HG03432 (cell line): ENCODE data around the gene HLA-DQA1.
A peak's percentile ranks its signal among the peaks of the same experiment; 100 is the strongest.
"Not testable (repeated sequence)": the region's sequence is repeated elsewhere in the genome, so short reads cannot be mapped to it uniquely, and the experiment has no call there.

Source experiments
- ATAC-seq: cut with Tn5 transposase; IDR thresholded peaks from one replicate; pipeline ENCODE4 v1.9.1; 2021; ENCODE audit warnings: mild to moderate bottlenecking, moderate library complexity; ENCODE audit not compliant: unreplicated experiment

Gene HLA-DQA1

DNA sequence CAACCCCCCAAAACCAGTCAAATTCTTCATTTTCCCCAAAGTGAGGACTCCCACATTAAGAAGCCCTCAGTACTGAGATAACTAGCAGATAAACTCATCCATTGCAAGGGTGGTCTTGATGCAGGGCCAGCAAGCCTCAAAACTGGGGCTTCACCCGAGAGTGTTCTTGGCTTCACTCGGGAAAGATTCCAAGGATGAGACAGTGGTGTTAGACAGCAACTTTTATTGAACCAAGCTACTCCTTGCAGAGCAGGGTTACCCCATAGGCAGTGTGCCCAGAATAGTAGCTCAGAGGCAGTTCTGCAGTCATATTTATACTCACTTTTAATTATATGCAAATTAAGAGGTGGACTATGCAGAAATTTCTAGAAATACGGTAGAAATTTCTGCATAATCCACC, 15.8 kb upstream of the HLA-DQA1 start:
- no peak for ATAC-seq

DNA sequence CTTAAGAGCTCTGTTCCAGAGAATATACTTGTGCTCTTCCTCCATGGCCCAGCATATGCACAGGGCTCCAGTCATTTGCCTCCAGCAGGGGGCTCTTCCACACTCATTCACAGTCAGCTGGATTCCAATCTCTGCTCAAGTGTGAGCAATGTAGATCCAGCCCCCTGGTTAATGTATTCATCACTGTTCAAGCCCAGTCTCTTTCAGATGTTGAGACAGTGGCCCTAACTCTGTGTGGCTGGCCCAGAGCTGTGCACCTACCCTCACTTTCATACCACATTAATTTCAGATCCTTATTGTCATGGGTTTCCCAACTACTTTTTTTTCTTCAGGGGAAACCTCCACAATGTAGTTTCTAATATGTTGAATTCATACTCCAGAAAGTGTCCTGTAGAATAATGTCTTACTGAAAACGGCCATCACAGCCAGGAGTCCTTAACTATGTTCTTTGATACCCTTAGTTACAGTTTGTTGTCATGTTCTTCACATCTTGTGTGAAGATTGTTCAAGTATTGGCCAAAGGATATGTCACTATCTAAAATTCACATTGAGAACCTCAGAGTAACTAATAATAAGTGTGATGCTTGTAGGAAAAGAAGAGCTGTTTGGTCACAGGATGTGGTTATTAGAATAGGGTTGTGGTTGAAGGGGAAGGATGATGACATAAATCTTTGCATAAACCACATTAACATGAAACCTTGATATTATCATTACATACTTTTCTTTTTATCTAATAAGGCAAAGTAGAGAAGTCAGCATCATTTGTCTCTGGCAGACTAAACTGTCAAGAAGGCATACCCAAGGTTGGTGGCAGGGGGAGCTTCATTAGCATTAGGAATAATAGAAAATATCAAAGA, 14.4 kb upstream of the HLA-DQA1 start:
- peak; percentile 66 for ATAC-seq

DNA sequence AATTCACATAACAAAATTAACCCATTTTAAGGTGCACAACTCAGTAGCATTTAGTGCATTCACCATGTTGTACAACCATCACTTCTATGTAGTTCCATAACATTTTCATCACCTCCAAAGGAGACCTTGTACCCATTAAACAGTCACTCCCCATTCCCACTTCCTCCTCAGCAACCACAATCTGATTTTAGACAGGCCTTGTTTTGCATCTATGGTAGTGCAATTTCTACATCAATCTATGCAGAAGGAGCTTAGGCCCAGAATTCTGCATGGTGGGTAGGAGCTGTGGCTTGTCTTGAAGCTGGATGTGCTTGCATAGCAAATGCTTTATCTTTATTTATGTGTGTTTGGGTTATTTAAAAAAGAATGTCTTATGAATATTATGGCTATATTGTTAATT, 13.5 kb upstream of the HLA-DQA1 start:
- no peak for ATAC-seq

DNA sequence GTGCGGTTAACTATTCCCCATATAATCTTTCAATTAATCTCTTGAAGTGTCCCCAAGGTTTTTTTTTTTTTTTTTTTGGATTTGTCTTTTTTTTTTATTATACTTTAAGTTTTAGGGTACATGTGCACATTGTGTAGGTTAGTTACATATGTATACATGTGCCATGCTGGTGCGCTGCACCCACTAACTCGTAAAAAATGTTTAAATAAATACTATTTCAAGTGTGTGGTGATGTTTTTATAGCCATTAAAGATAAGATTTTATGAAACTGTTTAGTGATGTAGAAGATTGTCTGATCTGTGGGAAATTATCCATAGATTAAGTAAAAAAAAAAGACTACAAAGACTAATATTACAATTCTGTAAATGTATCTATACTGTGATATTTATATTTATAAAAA, 12.6 kb upstream of the HLA-DQA1 start:
- no peak for ATAC-seq

DNA sequence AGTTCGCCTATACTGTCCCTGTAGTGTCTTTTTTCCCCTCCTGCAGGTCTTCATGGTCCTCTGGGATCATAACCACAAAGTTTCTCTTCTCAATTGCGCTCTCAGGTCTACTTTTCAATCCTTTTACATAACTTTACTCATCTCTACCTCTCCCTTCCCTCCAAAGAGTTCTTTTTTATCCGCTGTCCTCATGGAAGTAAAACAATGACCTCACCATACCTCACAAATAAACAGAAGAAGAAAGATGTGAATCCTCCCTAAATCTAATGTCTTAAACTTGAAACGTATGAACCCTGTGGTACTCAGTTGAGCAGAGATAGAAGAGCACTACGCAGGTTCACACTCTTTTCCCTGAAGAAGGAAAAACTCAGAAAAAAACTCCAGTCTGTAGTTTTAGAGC, 12.1 kb upstream of the HLA-DQA1 start:
- ATAC-seq, result no peak

DNA sequence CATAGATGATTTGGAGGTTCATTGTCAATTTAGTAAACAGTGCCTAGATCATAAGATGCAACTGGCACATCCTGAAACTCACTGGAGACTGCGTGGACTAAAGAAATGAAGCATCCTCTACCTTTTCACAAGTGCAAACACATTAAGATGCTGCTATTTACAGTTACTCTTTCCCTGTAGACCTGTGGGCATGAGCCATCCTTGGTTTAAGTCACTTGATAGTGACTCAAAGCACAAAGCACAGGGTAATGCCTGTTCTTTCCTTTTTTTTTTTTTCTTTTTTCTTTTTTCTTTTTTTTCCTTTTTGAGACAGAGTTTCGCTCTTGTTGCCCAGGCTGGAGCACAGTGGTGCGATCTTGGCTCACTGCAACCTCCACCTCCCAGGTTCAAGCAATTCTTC, 10.0 kb upstream of the HLA-DQA1 start:
- no peak for ATAC-seq

DNA sequence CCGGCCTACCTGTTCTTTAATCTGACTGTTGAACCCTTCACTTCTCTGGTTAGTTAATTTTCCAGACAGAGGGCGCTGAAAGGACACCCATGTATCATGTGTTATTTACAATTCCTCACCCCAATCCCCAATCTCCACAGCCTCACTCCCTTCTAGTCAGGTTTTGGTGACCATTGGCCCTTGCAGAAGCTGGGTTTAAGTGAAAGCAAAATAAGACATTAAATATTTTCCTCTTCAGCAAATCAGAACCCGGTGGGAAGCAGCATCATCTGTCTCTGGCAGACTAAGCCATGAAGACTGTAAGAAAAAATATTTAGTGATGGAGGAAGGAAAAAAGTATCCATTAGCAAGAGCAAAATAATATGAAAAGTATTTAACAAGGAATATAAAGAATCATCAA, 9.4 kb upstream of the HLA-DQA1 start:
- ATAC-seq, result peak; percentile 47

DNA sequence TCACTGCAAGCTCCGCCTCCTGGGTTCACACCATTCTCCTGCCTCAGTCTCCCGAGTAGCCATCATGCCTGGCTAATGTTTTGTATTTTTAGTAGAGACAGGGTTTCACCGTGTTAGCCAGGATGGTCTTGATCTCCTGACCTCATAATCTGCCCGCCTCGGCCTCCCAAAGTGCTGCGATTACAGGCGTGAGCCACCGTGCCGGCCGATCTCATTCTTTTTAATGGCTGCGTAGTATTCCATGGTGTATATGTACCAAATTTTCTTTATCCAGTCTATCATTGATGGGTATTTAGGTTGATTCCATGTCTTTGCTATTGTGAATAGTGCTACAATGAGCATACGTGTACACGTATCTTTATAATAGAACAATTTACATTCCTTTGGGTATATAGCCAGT, 7.4 kb upstream of the HLA-DQA1 start:
- ATAC-seq, result not testable (repeated sequence)

DNA sequence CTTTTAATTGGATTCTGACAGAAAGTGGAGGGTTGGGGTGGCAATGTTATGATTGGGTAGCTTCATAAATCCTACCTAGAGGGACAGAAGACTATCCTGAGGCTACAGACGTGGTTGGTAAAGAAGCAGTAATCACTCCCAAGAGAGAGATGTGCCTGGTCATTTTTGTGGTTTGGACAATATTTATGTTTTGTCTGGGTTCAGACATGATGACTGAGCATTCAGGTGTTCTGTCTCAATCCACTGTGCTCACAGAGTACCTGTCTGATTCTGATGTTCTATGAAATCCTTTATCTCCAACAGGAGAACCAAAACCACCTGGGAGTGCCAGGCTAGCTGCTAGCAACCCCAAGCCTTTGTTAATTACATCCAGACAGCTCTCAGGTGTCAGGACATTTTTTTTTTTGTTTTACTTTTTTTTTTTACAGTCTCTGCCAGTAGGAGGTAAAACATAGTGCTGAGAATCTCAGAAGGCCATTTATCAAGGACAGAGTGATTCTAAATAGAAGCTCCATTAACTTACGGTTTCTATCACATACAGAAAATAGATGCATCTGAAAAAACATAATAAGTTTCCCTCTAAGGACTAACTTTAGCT, 1.6 kb upstream of the HLA-DQA1 start:
- ATAC-seq, result no peak

DNA sequence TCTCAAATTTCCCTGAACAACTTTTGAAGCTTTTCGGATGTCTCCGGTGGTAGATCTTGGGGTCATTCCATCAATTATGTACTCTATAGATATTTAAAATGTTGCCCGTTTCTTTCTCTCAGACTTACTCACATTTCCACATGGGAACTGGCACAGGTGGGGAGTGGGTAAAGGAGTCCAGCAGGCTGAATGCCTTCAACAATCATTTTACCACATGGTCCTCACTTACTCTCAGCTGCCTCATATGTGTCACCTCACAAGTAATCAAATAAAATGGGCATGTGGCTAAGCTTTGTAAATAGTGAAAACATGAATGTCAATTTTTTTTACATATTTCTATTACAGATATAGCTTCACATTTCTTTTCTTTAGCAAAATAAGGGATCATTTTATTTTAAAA, 677 bp downstream of the HLA-DQA1 start:
- no peak for ATAC-seq

DNA sequence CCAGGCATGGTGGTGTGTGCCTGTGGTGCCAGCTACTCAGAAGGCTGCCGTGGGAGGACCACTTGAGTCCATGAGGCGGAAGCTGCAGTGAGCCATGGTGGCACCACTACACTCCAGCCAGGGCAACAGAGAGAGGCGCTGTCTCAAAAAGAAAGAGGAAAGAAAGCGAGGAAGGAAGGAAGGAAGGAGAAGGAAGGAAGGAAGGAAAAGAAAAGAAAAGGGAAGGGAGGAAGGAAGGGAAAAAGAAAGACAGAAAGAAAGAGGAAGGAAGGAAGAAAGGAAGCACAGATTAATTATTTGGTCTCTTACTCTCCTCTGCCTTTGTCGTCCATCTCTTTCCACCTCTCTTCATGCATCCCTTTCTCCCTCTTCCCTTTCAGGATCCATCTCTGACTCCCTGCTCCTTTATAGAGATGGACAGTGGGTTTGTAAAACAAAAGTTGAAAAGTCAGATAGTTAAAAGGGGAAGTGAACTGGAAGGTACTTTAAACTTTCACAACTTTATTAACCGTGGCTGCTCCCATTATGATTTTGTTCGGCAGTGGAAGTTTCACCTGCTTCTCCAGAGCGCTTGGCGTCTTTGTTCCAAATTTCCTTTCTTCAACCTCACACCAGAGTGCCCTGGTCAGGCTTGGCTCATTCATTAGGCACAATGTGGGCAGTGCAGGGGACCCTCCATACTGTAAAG, 1.5 kb downstream of the HLA-DQA1 start:
- ATAC-seq, result no peak

DNA sequence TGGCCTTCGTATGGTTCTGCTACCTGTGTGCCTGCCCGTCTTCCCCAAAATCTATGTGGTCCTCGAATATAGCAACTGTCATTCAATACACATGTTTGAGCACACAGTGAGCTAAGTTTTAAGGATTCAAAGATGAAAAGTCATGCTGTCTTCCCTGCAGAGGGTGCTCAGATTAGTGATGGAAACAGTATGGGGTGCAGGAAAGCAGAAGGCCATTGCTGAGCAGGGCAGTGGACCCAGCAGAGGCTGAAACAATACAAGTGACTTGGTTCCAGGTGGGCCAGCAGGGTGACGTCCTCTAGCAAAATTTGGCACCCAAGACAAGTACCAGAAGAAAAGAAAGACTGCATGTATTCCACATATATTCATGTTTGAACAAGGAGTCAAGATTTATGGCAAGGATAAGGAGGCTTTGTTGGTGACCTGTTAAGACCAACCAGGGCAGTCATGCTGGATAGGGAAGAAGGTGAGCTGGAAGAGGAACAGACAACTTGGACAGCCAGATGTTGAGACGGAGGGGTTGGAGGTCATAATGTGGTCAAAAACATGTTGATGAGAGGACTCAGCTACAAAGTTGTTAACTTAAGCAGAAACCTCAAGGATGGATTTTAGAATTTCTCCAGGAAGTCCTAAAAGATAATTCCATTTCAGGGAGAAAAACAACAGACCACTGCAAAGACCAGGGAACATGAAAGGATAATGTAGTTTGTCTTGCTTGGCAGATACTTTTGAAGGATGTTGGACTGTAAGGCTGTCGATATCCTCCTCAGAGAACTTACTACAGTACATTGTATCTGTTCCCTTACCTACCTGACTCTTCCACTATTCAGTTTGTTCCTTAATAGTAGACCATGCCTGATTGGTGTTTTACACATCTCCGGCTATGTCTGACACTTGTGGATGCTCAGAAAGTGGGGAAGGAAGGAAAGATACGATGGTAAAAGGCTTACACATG, 2.5 kb downstream of the HLA-DQA1 start:
- no peak for ATAC-seq

DNA sequence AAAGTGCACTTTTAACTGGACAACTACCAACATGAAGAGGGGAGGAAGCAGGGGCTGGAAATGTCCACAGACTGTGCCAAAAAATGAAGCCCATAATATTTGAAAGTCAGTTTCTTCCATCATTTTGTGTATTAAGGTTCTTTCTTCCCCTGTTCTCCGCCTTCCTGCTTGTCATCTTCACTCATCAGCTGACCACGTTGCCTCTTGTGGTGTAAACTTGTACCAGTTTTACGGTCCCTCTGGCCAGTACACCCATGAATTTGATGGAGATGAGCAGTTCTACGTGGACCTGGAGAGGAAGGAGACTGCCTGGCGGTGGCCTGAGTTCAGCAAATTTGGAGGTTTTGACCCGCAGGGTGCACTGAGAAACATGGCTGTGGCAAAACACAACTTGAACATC, 3.9 kb downstream of the HLA-DQA1 start:
- ATAC-seq, result no peak

DNA sequence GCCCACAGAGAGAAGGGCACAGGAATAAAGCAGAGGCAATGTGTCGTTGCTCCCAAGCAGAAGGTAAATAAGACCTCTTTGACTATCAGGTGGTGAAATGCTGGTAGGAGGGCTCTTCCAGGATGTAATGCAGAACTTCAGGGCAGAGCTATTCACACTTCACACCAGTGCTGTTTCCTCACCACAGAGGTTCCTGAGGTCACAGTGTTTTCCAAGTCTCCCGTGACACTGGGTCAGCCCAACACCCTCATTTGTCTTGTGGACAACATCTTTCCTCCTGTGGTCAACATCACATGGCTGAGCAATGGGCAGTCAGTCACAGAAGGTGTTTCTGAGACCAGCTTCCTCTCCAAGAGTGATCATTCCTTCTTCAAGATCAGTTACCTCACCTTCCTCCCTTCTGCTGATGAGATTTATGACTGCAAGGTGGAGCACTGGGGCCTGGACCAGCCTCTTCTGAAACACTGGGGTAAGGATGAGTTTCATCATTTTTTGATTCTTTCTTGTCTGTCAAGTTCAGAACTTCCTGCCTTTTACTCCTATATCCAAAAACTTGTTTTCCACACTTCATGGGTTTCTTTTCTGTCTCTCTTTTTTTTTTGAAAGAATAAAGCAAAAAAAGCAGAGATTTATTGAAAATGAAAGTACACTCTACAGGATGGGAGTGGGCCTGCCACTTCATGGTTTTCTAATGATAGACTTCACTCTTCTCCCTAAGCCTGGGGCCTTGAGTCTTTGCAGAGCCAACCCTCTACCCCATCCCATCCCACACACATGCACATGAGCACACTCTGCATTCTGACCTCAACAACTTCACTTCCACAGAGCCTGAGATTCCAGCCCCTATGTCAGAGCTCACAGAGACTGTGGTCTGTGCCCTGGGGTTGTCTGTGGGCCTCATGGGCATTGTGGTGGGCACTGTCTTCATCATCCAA, 4.8 kb downstream of the HLA-DQA1 start:
- ATAC-seq, result not testable (repeated sequence)

DNA sequence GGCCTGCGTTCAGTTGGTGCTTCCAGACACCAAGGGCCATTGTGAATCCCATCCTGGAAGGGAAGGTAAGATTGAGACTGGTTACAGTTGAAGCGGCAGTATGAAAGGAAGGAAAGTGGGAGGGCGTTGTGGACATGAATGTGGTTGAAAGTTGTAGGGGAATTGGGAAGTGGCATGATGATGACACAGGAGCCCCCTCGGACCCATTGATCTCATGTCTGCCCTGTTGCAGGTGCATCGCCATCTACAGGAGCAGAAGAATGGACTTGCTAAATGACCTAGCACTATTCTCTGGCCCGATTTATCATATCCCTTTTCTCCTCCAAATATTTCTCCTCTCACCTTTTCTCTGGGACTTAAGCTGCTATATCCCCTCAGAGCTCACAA, 5.5 kb downstream of the HLA-DQA1 start:
- ATAC-seq, result no peak

DNA sequence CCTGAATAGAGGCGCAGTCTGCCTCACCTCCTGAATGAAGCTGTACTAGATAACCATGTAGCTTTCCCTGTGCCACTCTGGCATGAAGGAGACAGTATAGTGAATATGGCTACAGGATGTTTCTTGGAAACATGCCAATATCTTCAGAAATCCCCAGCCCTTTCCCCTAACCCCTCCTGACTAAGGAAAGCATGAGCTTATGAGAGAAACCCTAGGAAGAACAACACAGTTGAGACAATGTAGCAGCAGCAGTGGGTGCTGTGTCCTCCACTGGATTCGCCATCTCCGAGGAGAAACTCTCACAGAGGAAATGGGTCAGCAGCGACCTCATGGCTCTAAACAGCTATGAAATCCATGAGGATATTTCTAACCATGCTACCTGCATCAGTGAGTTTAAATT, 6.7 kb downstream of the HLA-DQA1 start:
- ATAC-seq, result no peak

DNA sequence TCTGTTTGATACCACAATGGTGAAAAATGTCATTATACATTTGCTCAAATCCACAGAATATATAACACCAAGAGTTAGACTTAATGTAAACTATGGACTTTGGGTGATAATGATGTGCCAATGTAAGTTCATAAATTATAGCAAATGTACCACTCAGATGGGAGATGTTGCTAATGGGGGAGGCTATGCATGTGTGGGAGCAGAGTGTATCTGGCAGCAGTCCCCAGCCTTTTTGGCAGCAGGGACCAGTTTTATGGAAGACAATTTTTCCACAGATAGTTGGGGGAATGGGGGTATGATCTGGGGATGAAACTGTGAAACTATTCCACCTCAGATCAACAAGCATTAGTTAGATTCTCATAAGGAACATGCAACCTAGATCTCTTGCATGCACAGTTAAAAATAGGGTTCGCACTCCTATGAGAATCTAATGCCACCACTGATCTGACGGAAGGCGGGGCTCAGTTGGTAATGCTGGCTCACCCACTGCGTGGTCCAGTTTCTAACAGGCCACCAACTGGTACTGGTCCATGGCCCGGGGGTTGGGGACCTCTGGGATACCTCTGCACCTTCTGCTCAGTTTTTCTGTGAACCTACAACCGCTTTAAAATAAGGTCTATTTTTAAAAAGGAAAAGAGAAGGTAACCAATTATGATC, 8.0 kb downstream of the HLA-DQA1 start:
- ATAC-seq, result no peak

DNA sequence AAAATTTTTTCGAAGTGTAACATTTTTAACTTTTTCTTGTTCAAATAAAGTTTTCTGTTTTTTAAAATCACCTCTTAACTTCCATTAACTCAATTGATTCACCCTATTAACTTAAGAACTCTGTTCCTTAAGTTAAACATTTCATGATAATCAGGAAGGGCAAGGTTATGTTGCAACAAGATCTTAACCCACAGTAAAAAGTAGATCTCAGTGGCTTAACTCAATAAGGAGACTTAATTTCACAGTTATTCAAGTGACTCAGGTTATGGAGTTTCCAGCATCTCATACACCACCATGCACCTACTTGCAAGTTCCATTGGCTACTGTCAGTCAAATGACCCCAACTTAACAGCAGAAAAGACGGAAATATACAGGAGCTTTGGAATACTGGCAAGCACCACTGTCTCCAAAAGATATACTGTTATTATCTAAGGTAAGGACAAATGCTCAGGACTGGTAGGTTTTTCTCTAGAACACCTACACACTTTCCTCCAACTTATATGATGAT, 18.1 kb downstream of the HLA-DQA1 start:
- no peak for ATAC-seq

DNA sequence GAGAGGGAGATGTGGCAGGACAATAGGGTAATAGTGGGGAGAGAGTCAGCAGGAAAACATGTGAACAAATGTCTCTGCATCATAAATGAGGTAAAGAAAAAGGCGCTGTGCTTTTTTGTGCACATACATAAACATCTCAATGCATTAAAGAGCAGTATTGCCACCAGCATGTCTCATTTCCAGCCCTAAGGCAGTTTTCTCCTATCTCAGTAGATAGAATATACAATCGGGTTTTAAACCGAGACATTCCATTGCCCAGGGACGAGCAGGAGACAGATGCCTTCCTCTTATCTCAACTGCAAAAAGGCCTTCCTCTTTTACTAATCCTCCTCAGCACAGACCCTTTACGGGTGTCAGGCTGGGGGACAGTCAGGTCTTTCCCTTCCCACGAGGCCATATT, 20.1 kb downstream of the HLA-DQA1 start:
- not testable (repeated sequence) for ATAC-seq
